Omental fat pad (tissue), 4 donors: ENCODE measurements around the gene NT5DC4. TPM values are rescaled to one million over a fixed set of nuclear protein-coding genes. Genes with fewer than 3 reads are reported as not detected.
A peak's percentile ranks its signal among the peaks of the same experiment; 100 is the strongest.

ENCODE experiments used
- ATAC-seq: fragments of 150-250 bp; one replicate; pipeline ENCODE4 v1.9.1; 2016; ENCODE audit warnings: mild to moderate bottlenecking, moderate library complexity; ENCODE audit not compliant: low FRiP score
- DNase-seq: peaks from one replicate; pipeline ENCODE4 v3.0.0-alpha.2; 2019; ENCODE audit warnings: low spot score
- total RNA-seq, 4 donors: library from RNA; depleted of rRNA; stranded (reverse); fragments of >200 nt; gene quantifications; one replicate each; pipeline ENCODE4 v1.1.0, GENCODE V29; 2016
- TF ChIP-seq, protein P1 (sequence below), 3 donors: fragments of 450-650 bp; IDR thresholded peaks; one replicate each; pipeline ENCODE4 v1.5.1; 2016 to 2017; ENCODE audit warnings: antibody characterized with exemption in 3 of 3, mild to moderate bottlenecking in 3 of 3, moderate library complexity in 2 of 3

The NT5DC4 gene
- total RNA-seq, 4 donors from 2014 or later: 0.56 TPM; not detected in 3

DNA sequence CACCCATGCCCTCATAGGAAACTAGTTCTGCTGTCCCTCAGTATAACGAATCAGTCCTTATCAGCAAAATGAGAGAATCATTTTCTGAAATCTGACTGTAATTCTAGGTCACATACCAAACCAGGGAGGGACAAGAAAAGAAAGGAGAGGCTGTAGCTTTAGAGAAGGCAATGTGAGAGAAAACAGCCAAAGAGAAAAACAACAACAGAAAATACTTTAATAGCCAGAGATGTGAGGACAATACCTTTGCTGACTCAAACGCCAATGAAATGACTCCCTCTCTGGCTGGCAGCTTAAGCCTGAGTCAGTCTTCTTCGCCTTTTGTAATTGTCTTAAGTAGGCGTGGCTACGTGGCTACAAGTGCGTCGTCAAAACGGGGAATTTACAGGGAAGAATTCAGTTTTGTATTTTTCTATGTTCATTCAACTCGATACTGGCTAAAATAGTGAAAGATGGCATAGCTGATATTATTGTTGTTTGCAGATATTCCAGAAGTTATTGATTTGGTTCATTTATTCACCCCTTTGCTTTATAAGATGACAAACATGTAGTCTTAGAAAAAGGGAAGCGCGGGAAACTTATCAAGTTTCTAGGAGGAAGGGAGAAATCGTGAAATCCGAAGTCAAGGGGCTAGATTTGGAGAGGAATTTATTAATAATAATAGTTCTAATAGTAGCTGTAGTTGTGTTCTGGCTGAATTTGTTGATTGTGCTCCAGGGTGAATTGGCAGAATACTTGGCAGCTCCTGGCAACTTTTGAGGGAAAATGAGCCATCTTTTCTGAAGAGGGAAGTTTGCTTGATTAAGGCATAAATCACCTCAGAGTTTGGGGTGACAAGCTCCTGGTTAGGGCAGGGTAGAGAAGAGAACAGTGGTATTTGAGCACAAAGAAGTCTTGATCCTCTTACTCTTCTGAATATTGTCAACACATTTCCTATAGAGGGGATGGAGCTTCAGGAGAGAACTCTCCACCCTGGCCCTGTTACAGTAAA, 63.7 kb downstream of the NT5DC4 start, which contains the start of gene IL1A:
Gene IL1A (minus strand): TSS at position 295 of the 991 bp plus-strand sequence. CDS start 723 bp downstream, outside the sequence.
- TF ChIP-seq, protein P1, sequence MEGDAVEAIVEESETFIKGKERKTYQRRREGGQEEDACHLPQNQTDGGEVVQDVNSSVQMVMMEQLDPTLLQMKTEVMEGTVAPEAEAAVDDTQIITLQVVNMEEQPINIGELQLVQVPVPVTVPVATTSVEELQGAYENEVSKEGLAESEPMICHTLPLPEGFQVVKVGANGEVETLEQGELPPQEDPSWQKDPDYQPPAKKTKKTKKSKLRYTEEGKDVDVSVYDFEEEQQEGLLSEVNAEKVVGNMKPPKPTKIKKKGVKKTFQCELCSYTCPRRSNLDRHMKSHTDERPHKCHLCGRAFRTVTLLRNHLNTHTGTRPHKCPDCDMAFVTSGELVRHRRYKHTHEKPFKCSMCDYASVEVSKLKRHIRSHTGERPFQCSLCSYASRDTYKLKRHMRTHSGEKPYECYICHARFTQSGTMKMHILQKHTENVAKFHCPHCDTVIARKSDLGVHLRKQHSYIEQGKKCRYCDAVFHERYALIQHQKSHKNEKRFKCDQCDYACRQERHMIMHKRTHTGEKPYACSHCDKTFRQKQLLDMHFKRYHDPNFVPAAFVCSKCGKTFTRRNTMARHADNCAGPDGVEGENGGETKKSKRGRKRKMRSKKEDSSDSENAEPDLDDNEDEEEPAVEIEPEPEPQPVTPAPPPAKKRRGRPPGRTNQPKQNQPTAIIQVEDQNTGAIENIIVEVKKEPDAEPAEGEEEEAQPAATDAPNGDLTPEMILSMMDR (IDR thresholded peaks at IDR 0.05): no peak
- DNase-seq (no peak), ATAC-seq (peak; percentile 94)

DNA sequence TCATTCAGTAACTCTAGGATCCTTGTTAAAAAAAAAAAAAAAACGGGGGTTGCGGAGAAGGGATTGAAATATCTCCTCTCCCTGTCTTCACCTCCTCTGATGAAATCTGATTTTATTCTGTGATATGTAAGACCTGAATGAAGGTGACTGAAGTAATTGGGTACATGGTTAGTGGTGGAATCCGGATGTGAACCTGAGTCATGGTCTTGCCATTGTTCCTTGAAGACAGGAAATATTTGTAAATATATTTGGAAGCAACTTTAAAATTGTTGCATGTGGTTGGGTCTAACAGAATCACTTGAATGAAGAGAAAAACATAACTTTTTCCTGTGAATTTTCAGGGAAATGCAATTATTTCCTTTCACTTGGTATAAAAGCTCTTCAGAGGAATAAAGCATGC, 66.5 kb downstream of the NT5DC4 start:
- DNase-seq (no peak), ATAC-seq (no peak)
- TF ChIP-seq, protein P1 (IDR thresholded peaks at IDR 0.05): no peak

DNA sequence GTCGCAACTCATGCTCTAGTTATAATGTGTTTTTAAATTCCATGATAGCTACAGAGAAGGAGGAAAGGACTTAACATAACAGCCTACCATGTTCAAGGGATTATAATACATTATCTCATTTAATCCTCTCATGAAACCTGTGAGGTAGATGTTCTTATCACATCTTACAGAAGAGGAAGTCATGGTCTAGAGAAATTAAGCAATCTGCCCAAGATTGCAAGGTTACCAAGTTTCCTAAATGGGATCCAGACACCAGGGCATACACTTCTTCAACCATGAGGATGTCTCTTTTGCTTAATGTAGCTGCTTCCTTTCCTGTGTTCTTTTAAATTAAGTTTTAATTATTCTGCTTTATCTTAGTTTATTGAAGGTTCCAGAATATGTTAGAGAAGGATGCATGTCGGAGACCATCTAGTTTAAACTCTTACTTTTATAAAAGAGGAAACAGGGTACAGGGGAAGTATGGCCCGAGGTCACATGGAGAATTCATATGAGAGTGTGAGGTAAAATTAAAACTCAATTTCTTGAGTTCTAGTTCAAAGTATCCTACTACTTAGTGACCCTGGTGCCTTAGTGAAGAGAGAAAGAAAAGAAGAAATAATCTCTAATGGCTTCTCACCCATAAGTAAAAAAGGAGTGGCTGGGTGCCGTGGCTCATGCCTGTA, 67.0 kb downstream of the NT5DC4 start:
- ATAC-seq: no peak
- no peak for DNase-seq
- TF ChIP-seq, protein P1 (IDR thresholded peaks at IDR 0.05): no peak

DNA sequence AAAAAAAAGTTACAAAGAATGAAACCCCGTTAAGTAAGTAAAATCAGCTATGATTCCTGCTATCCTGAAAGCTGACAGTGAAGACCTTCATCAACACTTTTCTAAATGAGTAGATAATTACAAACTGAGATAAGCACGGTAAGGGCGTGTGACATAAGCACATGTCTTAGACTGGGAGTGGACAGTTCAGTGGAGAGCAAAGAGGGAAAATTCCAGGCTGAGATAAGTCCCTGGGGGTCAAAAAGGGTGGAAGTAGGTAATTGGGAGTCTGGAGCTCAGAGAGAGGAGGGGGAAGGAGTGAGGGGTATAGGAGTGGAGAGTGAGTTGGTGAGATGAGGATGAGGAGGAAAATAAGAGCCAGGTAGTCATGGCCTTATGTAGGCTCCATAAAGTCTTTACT, 67.8 kb downstream of the NT5DC4 start:
- TF ChIP-seq, protein P1 (IDR thresholded peaks at IDR 0.05): no peak
- DNase-seq: no peak
- no peak for ATAC-seq

Other genes with a start within 250 kb of the NT5DC4 start
- gene TTL, start 238.9 kb upstream of the NT5DC4 start, total RNA-seq: 10 to 100 TPM; 26.9 to 43.1 (median 31.1) TPM
- 10 to 100 TPM; 13.5 to 39.0 (median 14.6) TPM for gene POLR1B, start 178.6 kb upstream of the NT5DC4 start, total RNA-seq
- 10 to 100 TPM; 11.9 to 22.0 (median 15.7) TPM for gene CHCHD5, start 136.4 kb upstream of the NT5DC4 start, total RNA-seq
- 100 to 1,000 TPM in 2 of 4 donors, 10 to 100 TPM in 2; 33.1 to 299 (median 88.2) TPM for gene SLC20A1, start 75.1 kb upstream of the NT5DC4 start, total RNA-seq
- gene CKAP2L, start 43.6 kb downstream of the NT5DC4 start, total RNA-seq: 1 to 10 TPM in 1 of 4 donors, under 1 TPM in 2, not detected in 1; 0.13 to 3.8 (median 0.16) TPM
- 1 to 10 TPM in 1 of 4 donors, under 1 TPM in 1, not detected in 2; 0.24 to 2.2 TPM for gene IL1A, start 63.5 kb downstream of the NT5DC4 start, total RNA-seq
- 10 to 100 TPM in 2 of 4 donors, 1 to 10 TPM in 2; 2.6 to 50.5 (median 7.3) TPM for gene IL1B, start 115.8 kb downstream of the NT5DC4 start, total RNA-seq
- not detected for gene IL37, start 190.1 kb downstream of the NT5DC4 start, total RNA-seq